Measurements from ENCODE around the gene FZD4.
"Not testable (repeated sequence)": the region's sequence is repeated elsewhere in the genome, so short reads cannot be mapped to it uniquely, and the experiment has no call there.

DNA sequence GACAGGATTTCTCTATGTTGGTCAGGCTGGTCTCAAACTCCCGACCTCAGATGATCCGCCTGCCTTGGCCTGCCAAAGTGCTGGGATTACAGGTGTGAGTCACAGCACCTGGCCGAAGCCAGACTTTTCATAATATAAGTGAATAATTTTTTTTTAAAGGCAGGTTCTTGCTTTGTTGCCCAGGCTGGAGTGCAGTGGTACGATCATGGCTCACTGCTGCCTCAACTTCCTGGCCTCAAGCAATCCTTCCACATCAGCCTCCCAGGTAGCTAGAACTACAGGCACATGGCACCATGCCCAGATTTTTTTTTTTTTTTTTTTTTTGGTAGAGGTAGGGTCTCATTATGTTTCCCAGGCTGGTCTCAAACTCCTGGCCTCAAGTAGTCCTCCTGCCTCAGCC lies 49.1 kb upstream of the FZD4 start:
- TF ChIP-seq, protein P1, sequence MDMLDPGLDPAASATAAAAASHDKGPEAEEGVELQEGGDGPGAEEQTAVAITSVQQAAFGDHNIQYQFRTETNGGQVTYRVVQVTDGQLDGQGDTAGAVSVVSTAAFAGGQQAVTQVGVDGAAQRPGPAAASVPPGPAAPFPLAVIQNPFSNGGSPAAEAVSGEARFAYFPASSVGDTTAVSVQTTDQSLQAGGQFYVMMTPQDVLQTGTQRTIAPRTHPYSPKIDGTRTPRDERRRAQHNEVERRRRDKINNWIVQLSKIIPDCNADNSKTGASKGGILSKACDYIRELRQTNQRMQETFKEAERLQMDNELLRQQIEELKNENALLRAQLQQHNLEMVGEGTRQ (CRISPR knock-in tag; IDR thresholded peaks at IDR 0.05), result not testable (repeated sequence)
- not testable (repeated sequence) for TF ChIP-seq SP1 (CRISPR knock-in tag; conservative IDR thresholded peaks at IDR 0.05); ETV6 (CRISPR knock-in tag; IDR thresholded peaks at IDR 0.05); CREM (CRISPR knock-in tag; IDR thresholded peaks at IDR 0.05); OVOL2 (CRISPR knock-in tag; IDR thresholded peaks at IDR 0.05; ENCODE audit: borderline replicate concordance); TP53 (CRISPR knock-in tag; IDR thresholded peaks at IDR 0.05); ZNF317 (CRISPR knock-in tag; IDR thresholded peaks at IDR 0.05; ENCODE audit: borderline replicate concordance, low read depth)
- TF ChIP-seq, protein P2, sequence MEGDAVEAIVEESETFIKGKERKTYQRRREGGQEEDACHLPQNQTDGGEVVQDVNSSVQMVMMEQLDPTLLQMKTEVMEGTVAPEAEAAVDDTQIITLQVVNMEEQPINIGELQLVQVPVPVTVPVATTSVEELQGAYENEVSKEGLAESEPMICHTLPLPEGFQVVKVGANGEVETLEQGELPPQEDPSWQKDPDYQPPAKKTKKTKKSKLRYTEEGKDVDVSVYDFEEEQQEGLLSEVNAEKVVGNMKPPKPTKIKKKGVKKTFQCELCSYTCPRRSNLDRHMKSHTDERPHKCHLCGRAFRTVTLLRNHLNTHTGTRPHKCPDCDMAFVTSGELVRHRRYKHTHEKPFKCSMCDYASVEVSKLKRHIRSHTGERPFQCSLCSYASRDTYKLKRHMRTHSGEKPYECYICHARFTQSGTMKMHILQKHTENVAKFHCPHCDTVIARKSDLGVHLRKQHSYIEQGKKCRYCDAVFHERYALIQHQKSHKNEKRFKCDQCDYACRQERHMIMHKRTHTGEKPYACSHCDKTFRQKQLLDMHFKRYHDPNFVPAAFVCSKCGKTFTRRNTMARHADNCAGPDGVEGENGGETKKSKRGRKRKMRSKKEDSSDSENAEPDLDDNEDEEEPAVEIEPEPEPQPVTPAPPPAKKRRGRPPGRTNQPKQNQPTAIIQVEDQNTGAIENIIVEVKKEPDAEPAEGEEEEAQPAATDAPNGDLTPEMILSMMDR (IDR thresholded peaks at IDR 0.05), result not testable (repeated sequence)
- TF ChIP-seq, protein P3, sequence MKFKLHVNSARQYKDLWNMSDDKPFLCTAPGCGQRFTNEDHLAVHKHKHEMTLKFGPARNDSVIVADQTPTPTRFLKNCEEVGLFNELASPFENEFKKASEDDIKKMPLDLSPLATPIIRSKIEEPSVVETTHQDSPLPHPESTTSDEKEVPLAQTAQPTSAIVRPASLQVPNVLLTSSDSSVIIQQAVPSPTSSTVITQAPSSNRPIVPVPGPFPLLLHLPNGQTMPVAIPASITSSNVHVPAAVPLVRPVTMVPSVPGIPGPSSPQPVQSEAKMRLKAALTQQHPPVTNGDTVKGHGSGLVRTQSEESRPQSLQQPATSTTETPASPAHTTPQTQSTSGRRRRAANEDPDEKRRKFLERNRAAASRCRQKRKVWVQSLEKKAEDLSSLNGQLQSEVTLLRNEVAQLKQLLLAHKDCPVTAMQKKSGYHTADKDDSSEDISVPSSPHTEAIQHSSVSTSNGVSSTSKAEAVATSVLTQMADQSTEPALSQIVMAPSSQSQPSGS (CRISPR knock-in tag; IDR thresholded peaks at IDR 0.05; ENCODE audit: borderline replicate concordance, low read depth), result not testable (repeated sequence)
- TF ChIP-seq, protein P4, sequence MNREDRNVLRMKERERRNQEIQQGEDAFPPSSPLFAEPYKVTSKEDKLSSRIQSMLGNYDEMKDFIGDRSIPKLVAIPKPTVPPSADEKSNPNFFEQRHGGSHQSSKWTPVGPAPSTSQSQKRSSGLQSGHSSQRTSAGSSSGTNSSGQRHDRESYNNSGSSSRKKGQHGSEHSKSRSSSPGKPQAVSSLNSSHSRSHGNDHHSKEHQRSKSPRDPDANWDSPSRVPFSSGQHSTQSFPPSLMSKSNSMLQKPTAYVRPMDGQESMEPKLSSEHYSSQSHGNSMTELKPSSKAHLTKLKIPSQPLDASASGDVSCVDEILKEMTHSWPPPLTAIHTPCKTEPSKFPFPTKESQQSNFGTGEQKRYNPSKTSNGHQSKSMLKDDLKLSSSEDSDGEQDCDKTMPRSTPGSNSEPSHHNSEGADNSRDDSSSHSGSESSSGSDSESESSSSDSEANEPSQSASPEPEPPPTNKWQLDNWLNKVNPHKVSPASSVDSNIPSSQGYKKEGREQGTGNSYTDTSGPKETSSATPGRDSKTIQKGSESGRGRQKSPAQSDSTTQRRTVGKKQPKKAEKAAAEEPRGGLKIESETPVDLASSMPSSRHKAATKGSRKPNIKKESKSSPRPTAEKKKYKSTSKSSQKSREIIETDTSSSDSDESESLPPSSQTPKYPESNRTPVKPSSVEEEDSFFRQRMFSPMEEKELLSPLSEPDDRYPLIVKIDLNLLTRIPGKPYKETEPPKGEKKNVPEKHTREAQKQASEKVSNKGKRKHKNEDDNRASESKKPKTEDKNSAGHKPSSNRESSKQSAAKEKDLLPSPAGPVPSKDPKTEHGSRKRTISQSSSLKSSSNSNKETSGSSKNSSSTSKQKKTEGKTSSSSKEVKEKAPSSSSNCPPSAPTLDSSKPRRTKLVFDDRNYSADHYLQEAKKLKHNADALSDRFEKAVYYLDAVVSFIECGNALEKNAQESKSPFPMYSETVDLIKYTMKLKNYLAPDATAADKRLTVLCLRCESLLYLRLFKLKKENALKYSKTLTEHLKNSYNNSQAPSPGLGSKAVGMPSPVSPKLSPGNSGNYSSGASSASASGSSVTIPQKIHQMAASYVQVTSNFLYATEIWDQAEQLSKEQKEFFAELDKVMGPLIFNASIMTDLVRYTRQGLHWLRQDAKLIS (CRISPR knock-in tag; IDR thresholded peaks at IDR 0.05; ENCODE audit: borderline replicate concordance), result not testable (repeated sequence)
- TF ChIP-seq, protein P5, sequence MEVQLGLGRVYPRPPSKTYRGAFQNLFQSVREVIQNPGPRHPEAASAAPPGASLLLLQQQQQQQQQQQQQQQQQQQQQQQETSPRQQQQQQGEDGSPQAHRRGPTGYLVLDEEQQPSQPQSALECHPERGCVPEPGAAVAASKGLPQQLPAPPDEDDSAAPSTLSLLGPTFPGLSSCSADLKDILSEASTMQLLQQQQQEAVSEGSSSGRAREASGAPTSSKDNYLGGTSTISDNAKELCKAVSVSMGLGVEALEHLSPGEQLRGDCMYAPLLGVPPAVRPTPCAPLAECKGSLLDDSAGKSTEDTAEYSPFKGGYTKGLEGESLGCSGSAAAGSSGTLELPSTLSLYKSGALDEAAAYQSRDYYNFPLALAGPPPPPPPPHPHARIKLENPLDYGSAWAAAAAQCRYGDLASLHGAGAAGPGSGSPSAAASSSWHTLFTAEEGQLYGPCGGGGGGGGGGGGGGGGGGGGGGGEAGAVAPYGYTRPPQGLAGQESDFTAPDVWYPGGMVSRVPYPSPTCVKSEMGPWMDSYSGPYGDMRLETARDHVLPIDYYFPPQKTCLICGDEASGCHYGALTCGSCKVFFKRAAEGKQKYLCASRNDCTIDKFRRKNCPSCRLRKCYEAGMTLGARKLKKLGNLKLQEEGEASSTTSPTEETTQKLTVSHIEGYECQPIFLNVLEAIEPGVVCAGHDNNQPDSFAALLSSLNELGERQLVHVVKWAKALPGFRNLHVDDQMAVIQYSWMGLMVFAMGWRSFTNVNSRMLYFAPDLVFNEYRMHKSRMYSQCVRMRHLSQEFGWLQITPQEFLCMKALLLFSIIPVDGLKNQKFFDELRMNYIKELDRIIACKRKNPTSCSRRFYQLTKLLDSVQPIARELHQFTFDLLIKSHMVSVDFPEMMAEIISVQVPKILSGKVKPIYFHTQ (CRISPR knock-in tag; IDR thresholded peaks at IDR 0.05), result not testable (repeated sequence)
